Activated T-cell treated with anti-CD3 and anti-CD28 coated beads, Interleukin-2, amount 50 U/mL, for 72 hours (primary cell): Measurements from ENCODE around the gene PSPH. TPM values are rescaled to one million over a fixed set of nuclear protein-coding genes. Genes with fewer than 3 reads are reported as not detected.
A peak's percentile ranks its signal among the peaks of the same experiment; 100 is the strongest.
"Not testable (repeated sequence)": the region's sequence is repeated elsewhere in the genome, so short reads cannot be mapped to it uniquely, and the experiment has no call there.

Experiments used
- ATAC-seq, 2 donors: fragments of 150-1000 bp; cut with Tn5 transposase; replicated peaks in 1 of 2; 2 replicates each; pipeline ENCODE4 v1.10.0; 2021; ENCODE audit warnings: moderate library complexity in 2 of 2, mild to moderate bottlenecking in 1 of 2
- DNase-seq, 2 donors: peaks; one replicate each; pipeline ENCODE4 v3.0.0; 2021 to 2022; ENCODE audit warnings: mixed read lengths in 1 of 2
- H3K27ac Mint-ChIP-seq: one replicate; pipeline ENCODE4 v1.8.0; 2022; ENCODE audit warnings: mild to moderate bottlenecking, moderate library complexity, mixed read lengths
- H3K27me3 Mint-ChIP-seq: one replicate; pipeline ENCODE4 v1.8.0; 2022; ENCODE audit warnings: low read depth, mixed read lengths
- H3K36me3 Mint-ChIP-seq, 2 donors: one replicate each; pipeline ENCODE4 v1.8.0; 2022; ENCODE audit warnings: mixed read lengths in 2 of 2, mild to moderate bottlenecking in 1 of 2; ENCODE audit not compliant: insufficient read depth in 2 of 2
- H3K4me1 Mint-ChIP-seq: one replicate; pipeline ENCODE4 v1.8.0; 2022; ENCODE audit warnings: low read depth, mixed read lengths
- H3K4me3 Mint-ChIP-seq, 2 donors: one replicate each; pipeline ENCODE4 v1.8.0; 2022; ENCODE audit warnings: mild to moderate bottlenecking in 2 of 2, mixed read lengths in 2 of 2, moderate library complexity in 2 of 2
- H3K9me3 Mint-ChIP-seq, 2 donors: one replicate each; pipeline ENCODE4 v1.8.0; 2022; ENCODE audit warnings: mixed read lengths in 2 of 2
- total RNA-seq, 2 donors: library from RNA; stranded (reverse); gene quantifications; one replicate each; pipeline ENCODE4 v1.2.3, GENCODE V29; 2022

The PSPH gene
- total RNA-seq: 10 to 100 TPM; 27.7 to 30.0 TPM

DNA sequence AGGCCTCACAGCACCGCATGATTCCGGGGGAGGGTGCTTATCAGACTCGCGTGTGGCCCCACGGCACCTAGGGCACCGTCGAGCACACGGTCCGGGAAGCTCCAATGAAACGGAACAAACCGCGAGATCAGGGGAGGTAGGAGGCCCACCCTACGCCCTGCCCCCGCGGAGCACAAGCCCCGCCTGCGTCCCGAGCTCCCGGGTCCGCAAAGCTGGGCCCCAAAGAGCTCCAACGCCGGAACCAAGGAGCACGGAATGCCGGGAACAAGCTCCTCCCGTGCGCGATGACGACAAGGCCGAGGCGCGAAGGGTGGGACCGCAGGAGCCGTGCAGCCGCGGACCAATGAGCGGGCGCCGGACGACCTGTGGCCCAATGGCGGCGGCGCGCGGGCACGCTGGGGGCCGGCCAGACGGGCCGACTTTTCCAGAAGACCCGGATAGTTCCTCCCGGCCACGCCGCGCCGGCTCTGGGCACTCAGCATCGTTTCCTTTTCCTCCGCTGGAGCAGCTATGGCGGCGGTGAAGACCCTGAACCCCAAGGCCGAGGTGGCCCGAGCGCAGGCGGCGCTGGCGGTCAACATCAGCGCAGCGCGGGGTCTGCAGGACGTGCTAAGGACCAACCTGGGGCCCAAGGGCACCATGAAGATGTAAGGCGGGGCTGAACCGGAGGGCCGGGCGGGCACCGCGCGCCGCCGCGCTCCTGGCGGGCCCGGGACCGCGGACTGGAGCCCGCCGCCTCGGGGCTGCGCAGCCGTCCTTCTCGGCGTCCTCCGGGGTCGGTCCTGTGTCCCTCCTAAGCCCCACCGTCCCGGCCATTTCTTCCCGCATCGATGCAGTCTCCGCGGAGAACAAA is at the start of gene PSPH, which contains the start of gene CCT6A:
Gene PSPH (minus strand): TSS at position 106 of the 853 bp plus-strand sequence. CDS start 30,232 bp downstream, outside the sequence.
Gene CCT6A (plus strand): TSS at position 427 of the 853 bp plus-strand sequence. CDS start 84 bp downstream, at position 511.
- Mint-ChIP-seq H3K27ac (peak within 1 kb of the TSS; percentile 95), H3K27me3 (no peaks in the 10 kb centered on the region), H3K36me3 (peaks cover 7 to 21% of the 10 kb centered on the region in 2 donors), H3K4me1 (peaks cover 65% of the 10 kb centered on the region), H3K9me3 (no peaks in the 10 kb centered on the region), H3K4me3 (peak within 1 kb of the TSS; percentile 91 to 94)
- ATAC-seq: peak; percentile 95 to 96
- DNase-seq: peak; percentile 89 to 92

DNA sequence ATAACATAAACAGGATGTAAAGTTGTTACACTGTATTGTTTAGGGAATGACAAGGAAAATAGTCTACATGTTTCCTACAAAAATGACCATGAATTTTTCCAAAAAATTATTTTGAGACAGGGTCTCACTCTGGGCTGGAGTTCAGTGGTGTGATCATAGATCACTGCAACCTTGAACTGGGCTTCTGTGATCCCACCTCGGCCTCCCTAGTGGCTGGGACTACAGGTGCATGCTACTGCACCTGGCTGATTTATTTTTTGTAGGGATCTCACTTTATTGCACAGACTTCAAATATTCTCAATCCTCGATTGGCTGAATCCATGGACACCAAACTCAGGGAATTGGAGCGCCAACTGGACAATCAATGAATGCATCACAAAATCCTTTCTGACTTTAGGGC is 48.4 kb upstream of the PSPH start:
- no peak overlapping the region for H3K4me3 Mint-ChIP-seq
- no peaks in the 10 kb centered on the region for H3K27me3 Mint-ChIP-seq
- no peaks in the 10 kb centered on the region for H3K9me3 Mint-ChIP-seq
- no peak overlapping the region for H3K27ac Mint-ChIP-seq
- peaks cover 5% of the 10 kb centered on the region for H3K4me1 Mint-ChIP-seq
- H3K36me3 Mint-ChIP-seq: peaks cover 14 to 16% of the 10 kb centered on the region in 2 donors
- ATAC-seq (no peak), DNase-seq (no peak)

DNA sequence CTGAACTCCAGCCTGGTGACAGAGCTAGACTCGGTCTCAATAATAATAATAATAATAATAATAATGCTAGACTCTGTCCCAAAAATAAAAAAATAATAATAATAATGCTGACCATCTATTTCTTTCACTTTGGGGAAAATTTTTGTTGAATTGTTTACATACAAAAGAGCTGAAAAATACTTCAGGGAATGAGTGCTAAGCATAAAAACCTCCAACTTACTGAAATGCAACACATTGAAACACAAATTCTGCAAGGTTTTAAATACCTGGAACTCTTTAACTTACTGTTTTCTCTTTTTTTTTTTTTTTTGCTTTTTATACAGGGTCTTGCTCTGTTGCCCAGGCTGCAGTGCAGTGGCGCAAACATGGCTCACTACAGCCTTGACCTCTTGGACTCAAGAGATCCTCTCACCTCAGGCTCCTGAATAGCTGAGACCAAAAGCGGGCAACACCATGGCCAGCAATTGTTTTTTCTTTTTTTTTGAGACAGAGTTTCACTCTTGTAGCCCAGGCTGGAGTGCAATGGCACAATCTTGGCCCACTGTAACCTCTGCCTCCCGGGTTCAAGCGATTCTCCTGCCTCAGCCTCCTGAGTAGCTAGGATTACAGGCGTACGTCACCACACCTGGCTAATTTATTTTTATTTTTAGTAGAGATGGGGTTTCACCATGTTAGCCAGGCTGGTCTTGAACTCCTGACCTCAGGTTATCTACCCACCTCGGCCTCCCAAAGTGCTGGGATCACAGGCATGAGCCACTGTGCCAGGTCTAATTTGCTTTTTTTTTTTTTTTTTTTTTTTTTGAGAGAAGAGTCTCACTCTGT is 47.2 kb upstream of the PSPH start:
- H3K27ac Mint-ChIP-seq, ATAC-seq, H3K4me3 Mint-ChIP-seq, H3K4me1 Mint-ChIP-seq, DNase-seq, H3K9me3 Mint-ChIP-seq, H3K27me3 Mint-ChIP-seq: not testable (repeated sequence)
- peaks cover 12% of the 10 kb centered on the region in 2 donors for H3K36me3 Mint-ChIP-seq

DNA sequence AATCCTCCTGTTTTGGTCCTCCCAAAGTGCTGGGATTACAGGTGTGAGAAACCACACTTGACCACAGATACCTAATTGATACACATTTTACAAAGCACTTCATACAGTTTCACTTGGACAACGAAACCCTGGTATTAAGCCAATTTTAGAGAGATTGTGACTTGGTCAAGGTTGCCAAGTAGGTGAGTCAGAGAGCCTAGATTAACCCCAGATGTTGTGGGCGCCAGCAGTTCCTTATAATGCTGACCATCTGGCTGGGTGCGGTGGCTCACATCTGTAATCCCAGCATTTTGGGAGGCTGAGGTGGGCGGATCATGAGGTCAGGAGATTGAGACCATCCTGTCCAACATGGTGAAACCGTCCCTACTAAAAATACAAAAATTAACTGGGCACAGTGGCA is 46.5 kb upstream of the PSPH start:
- no peaks in the 10 kb centered on the region for H3K27me3 Mint-ChIP-seq
- H3K4me3 Mint-ChIP-seq: no peak overlapping the region
- H3K9me3 Mint-ChIP-seq: no peaks in the 10 kb centered on the region
- no peak for DNase-seq
- no peak for ATAC-seq
- H3K4me1 Mint-ChIP-seq: no peaks in the 10 kb centered on the region
- no peak overlapping the region for H3K27ac Mint-ChIP-seq
- H3K36me3 Mint-ChIP-seq: peaks cover 12% of the 10 kb centered on the region in 2 donors

DNA sequence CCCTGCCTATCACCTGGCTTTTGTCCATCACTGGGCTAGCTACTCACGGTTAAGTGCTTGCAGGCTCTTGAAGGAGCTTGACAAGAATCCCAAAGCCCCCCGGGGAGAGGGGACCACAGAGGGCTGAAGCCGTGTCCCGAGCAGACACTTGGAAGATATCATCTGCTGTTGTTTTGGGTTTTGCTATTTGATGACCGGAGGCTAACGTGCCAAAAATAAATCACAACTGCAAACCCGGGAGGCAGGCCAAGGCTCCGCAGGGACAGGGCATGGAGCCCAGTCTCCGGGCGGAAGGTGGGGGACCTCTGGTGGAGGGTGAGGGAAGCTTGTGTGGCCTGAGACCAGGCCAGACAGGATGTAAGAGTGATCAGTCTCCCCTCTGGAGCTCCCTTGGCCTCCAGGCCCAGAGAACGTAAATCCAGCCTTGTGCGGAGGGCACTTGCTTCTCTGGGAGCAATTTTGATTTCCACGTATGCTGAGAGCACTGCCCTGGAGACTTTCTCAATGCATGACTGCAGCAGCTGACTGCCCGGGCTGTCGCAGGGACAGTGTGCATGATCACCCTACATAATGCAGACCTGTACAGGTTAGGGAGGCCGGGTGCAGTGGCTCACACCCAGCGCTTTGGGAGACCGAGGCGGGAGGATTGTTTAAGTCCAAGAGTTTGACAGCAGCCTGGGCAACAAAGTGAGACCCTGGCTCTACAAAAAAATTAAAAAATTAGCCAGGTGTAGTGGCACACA is 41.7 kb upstream of the PSPH start, which contains the start of gene PHKG1:
Gene PHKG1 (minus strand): TSS at position 164 of the 743 bp plus-strand sequence. CDS start 4,011 bp downstream, outside the sequence.
- DNase-seq (no peak), ATAC-seq (peak; percentile 18 to 23)
- Mint-ChIP-seq H3K4me3 (no peak within 1 kb of the TSS), H3K4me1 (no peaks in the 10 kb centered on the region), H3K36me3 (peaks cover 2 to 5% of the 10 kb centered on the region in 2 donors), H3K27me3 (no peaks in the 10 kb centered on the region), H3K27ac (no peak within 1 kb of the TSS), H3K9me3 (no peaks in the 10 kb centered on the region)

DNA sequence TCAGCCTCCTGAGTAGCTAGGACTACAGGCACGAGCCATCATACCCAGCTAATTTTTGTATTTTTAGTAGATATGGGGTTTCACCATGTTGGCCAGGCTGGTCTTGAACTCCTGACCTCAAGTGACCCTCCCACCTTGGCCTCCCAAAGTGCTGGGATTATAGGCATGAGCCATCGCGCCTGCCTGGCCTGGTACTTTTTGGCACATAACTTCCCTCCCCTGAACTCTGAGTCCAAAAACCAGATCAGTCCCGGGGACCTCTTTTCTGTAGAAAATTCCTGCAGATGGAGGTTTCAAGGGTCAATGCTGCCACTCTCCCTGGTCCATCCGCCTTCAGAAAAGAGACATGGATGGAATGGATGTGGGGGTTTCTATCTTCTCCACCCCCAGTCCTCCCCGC is 41.1 kb upstream of the PSPH start:
- H3K27ac Mint-ChIP-seq, H3K4me3 Mint-ChIP-seq, H3K36me3 Mint-ChIP-seq, DNase-seq, H3K27me3 Mint-ChIP-seq, H3K9me3 Mint-ChIP-seq, H3K4me1 Mint-ChIP-seq, ATAC-seq: not testable (repeated sequence)

DNA sequence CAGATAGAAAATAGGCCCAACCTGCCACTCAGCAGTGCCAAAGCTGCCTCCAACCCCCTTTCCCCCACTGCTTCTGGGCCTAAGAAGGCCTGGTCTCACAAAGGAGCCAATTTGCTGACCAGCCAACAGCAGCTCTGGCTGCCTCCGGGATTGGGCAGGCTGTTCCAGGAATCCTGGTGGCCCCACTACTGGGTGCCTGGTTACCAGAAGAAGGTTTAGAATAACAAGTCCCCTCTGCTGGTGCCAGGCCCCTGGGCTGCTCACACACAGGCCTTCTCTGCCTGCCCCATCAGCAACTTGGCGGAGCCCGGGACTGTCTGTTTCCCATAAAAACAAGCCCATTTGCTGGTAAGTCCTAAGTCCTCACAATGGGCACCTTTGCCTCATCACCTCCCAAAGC is 40.3 kb upstream of the PSPH start:
- ATAC-seq (peak; percentile 10 to 12), DNase-seq (no peak)
- Mint-ChIP-seq H3K9me3 (no peaks in the 10 kb centered on the region), H3K27ac (no peak overlapping the region), H3K27me3 (no peaks in the 10 kb centered on the region), H3K4me3 (no peak overlapping the region), H3K4me1 (no peaks in the 10 kb centered on the region), H3K36me3 (peaks cover 2 to 4% of the 10 kb centered on the region in 2 donors)

DNA sequence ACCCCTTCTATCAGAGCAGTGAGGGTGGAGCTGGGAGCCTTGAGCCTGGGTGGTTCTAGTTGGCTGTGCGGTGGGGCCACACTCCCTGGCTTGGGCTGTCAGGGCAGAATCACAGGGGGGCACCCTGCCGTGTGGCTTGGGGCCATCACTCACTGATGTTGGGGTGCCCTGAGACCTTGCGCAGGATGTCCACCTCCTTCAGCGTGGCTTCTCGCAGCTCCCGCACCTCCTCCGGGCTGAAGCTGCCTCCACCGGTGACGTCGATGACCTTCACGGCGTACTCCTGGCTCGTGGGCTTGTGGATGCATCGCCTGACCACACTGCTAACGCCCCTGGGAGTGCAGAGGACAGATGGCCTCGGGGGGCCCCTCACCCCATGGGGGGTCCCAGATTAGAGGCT is 36.2 kb upstream of the PSPH start:
- no peak for ATAC-seq
- no peaks in the 10 kb centered on the region for H3K4me1 Mint-ChIP-seq
- no peaks in the 10 kb centered on the region for H3K9me3 Mint-ChIP-seq
- no peak overlapping the region for H3K4me3 Mint-ChIP-seq
- no peaks in the 10 kb centered on the region for H3K27me3 Mint-ChIP-seq
- H3K27ac Mint-ChIP-seq: no peak overlapping the region
- H3K36me3 Mint-ChIP-seq: peaks cover 1 to 2% of the 10 kb centered on the region in 2 donors
- no peak for DNase-seq

DNA sequence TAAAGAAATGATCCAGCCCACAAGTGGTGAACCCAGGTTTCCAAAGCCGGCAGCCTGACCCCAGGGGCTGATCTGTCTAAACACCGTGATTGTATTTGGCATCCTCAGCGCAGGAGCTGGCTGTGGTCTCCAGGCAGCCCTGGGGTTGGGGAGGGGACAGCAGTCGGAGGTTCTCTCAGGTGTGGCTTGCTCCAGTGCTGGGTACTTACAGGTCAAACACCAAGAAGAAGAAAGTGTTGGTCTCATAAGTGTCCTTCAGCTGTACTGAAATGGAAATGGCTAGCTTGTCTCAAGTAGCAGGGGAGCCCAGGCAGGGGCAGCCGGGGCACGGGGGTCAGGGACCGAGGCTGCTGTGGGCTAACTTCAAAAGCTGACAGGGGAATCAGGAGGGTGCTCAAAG is 35.5 kb upstream of the PSPH start:
- ATAC-seq: no peak
- Mint-ChIP-seq H3K27me3 (no peaks in the 10 kb centered on the region), H3K27ac (no peak overlapping the region), H3K36me3 (peaks cover 1 to 2% of the 10 kb centered on the region in 2 donors), H3K9me3 (no peaks in the 10 kb centered on the region), H3K4me1 (no peaks in the 10 kb centered on the region), H3K4me3 (no peak overlapping the region)
- no peak for DNase-seq

DNA sequence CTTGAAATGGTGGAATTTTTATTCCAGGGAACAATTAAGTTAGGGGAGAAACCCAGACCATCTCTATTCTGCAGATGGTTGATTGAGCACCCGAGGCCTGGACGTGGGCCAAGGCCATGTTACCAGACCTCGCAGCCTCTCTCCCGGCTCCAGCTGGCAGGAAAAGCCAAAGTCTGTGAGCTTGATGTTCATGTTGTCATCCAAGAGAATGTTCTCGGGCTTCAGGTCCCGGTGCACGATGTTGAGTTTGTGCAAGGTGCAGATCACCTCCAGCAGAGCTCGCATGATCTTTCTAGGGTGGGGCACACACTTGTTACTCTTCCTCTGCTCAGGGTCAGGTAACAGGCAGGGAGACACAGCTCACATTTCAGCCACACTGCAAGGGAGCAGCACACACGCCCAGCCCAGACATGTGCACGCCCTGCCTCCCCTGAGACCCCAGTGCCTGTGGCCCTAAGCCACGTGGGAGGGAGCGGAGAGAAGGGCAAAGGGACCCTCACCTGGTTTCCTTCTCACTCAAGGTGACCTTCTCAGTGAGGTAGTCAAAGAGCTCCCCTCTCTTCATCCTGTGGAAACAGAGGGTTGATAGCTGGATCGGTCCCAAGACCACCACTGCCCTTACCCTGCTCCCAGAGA is 32.0 kb upstream of the PSPH start:
- H3K9me3 Mint-ChIP-seq: no peaks in the 10 kb centered on the region
- H3K36me3 Mint-ChIP-seq: peaks cover 1 to 13% of the 10 kb centered on the region in 2 donors
- no peaks in the 10 kb centered on the region for H3K4me1 Mint-ChIP-seq
- H3K4me3 Mint-ChIP-seq: no peak overlapping the region
- H3K27me3 Mint-ChIP-seq: no peaks in the 10 kb centered on the region
- no peak for DNase-seq
- no peak for ATAC-seq
- no peak overlapping the region for H3K27ac Mint-ChIP-seq

DNA sequence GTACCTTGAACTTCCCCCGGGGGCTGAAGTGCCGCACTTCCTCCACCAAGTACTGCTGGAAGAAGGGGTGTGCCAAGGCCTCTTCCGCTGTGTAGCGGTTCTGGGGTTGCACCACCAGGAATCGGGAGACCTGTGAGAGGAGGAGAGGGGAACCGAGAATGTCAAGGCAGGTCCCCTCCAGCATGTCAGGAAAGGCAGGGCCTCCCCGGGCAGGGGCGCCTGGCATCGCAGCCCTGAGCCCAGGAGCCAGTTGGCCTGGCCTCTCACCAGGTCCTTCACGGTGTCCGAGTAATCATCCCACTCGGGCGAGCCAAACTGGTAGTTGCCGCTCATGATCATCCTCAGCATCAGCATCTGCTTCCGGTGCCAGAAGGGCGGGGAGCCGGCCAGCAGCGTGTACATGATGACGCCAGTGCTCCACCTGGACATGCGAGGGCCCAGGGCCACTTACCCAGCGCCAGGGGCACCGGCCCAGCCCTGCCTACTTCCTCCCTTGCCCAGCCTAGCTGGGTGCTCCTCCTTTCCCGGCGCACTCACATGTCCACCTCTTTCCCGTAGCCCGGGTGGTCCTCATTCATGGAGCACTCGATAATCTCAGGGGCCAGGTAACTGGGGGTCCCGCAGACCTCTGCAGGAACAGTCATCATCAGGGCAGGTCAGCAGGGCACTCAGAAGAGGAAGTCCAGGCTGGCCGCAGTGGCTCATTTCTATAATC is 30.5 kb upstream of the PSPH start:
- Mint-ChIP-seq H3K9me3 (no peaks in the 10 kb centered on the region), H3K27me3 (no peaks in the 10 kb centered on the region), H3K4me1 (no peaks in the 10 kb centered on the region), H3K4me3 (no peak overlapping the region), H3K36me3 (peaks cover 2 to 14% of the 10 kb centered on the region in 2 donors), H3K27ac (no peak overlapping the region)
- DNase-seq (no peak), ATAC-seq (no peak)
